Astrocyte (in vitro differentiated cells and primary cell): ENCODE data around the gene NRG3.

Experiments used
- CTCF ChIP-seq: IDR thresholded peaks from 2 replicates; pipeline ENCODE4 v1.5.1; 2011; ENCODE audit warnings: low read depth, mild to moderate bottlenecking, inconsistent platforms, low read length, moderate library complexity; ENCODE audit not compliant: insufficient read depth
- EZH2 ChIP-seq: IDR thresholded peaks from 2 replicates; pipeline ENCODE4 v1.6.1; 2012; ENCODE audit warnings: mild to moderate bottlenecking, low read length, inconsistent platforms; ENCODE audit not compliant: insufficient read depth

- TF ChIP-seq CTCF, result no peak
- no peak for TF ChIP-seq EZH2
Measured at GRCh38 chr10:82194419-82194818, 319.4 kb downstream of the NRG3 start.
